HG03378 (cell line): Measurements from ENCODE around the gene SCO1.
"Not testable (repeated sequence)": the region's sequence is repeated elsewhere in the genome, so short reads cannot be mapped to it uniquely, and the experiment has no call there.

Experiments used
- ATAC-seq: cut with Tn5 transposase; IDR thresholded peaks from one replicate; pipeline ENCODE4 v1.9.1; 2021; ENCODE audit warnings: mild to moderate bottlenecking, moderate library complexity; ENCODE audit not compliant: unreplicated experiment

Gene SCO1

DNA sequence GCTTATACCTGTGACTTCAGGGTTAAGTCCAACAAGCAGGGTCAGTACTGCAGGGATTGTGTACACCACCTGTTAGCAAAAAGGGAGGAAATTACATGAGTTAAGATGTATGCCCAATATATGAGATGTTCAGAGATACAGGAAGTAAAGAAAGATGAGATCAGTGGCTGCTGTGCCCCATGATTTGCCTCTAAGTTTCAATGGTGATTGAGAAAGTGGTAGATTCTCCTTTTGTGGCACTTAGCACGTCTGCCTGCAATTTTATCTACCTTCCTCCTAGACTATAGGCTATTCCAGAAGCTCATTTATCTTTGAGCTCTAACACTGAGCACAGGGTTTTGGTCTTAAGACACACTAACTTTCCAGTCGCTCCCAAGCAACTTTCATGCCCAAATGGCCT, 28.9 kb upstream of the SCO1 start:
- ATAC-seq: no peak

DNA sequence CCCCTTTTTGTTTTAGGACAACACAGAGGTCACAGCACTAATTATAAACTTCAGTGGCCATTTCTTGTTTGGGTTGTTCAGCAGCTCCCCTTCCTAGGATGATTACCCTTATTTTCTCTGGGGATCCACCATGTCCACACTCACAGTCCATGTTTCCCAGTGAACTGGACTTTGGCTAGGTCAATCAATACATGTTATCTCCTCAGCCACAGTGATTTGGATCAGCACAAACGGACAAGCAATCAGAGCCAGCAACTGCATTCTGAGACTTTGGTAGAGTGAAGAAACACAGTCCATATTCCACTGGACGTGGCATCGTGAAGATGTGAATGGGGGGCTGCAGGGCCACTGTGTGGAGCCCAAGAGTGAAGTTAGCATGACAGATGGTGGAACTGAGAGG, 27.9 kb upstream of the SCO1 start:
- no peak for ATAC-seq

- no peak for ATAC-seq
Measured at GRCh38 chr17:10724546-10725195, 27.3 kb upstream of the SCO1 start.

DNA sequence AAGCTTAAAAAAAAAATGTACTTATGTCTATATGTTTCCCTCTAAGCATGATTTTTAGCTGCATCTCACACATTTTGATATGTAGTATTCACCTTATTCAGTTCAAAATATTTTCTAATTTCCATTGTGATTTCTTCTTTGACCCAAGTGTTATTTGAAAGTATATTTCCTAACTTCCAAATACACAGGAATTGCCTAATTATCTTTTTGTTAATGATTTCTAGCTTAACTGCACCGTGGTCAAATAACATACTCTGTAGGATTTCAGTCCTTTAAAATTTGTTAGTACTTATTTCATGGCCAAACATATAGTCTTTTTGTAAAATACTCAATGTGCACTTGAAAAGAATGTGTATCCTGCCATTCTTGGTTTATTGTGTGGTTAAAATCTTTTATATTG, 21.2 kb upstream of the SCO1 start:
- ATAC-seq: no peak

- no peak for ATAC-seq
Measured at GRCh38 chr17:10716218-10716617, 18.9 kb upstream of the SCO1 start.

- ATAC-seq: no peak
Measured at GRCh38 chr17:10713318-10713717, 16.0 kb upstream of the SCO1 start.

DNA sequence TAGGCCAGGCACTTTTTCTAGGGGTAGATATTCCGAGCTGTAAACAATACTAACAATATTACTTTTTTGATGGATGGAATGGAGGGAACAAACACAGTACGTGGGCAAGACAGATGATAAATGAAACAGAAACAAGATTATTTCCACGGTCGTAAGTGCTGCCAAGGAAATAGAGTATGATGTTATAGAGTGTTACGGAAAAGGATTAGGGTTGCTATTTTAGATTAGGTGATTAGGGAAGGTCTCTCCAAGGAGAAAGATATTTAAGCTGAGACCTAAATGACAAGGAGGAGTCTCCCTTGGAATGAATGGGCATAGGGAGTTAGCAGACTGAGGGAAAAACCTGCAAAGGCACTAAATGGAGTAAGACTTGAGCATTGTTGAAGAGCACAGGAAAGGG, 8.4 kb upstream of the SCO1 start:
- ATAC-seq: no peak

GRCh38 chr17:10702574-10702973, 5.2 kb upstream of the SCO1 start:
- ATAC-seq: no peak

DNA sequence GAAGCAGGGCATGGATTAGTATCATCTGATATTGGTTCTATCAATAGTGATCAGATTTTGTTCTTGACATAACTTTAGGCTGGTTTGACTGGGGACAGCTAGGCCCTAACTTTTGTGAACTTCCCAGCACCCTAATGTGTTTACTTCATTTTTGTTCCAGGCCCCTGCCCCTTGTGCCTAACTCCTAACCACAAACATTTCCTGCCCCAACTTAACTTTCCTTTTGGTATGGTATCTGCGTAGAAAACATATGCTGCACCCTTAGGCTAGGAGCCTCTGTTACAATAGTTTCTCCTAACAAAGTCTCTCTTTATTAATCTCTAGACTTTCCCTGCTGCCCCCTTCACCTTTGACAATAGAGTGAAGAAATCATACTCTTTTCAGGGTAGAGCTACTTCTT, 2.5 kb upstream of the SCO1 start:
- no peak for ATAC-seq

- ATAC-seq: no peak
Measured at GRCh38 chr17:10698096-10698818, 924 bp upstream of the SCO1 start.

DNA sequence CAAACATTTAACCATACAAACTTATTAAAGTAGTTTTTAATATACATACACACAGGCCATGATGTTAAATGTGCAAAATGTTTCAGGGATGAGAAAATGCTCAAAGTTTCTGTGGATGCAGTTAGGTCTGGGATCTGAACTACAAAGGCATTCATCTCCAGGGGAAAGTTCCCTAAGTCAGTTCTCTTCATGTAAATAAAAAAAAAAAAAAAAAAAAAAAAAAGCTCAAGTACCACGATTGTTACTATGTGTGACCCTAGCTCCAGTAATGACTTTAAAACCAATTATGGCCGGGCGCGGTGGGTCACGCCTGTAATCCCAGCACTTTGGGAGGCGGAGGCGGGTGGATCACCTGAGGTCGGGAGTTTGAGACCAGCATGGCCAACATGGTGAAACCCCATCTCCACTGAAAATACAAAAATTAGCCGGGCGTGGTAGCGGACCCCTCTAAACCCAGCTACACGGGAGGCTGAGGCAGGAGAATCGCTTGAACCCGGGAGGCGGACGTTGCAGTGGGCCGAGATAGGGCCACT, 1.4 kb downstream of the SCO1 start:
- ATAC-seq: not testable (repeated sequence)

GRCh38 chr17:10687499-10687898, 9.8 kb downstream of the SCO1 start:
- ATAC-seq: no peak

- ATAC-seq: no peak
Measured at GRCh38 chr17:10683853-10684252, 13.5 kb downstream of the SCO1 start.

- ATAC-seq: no peak
Measured at GRCh38 chr17:10681866-10682446, 15.4 kb downstream of the SCO1 start.

DNA sequence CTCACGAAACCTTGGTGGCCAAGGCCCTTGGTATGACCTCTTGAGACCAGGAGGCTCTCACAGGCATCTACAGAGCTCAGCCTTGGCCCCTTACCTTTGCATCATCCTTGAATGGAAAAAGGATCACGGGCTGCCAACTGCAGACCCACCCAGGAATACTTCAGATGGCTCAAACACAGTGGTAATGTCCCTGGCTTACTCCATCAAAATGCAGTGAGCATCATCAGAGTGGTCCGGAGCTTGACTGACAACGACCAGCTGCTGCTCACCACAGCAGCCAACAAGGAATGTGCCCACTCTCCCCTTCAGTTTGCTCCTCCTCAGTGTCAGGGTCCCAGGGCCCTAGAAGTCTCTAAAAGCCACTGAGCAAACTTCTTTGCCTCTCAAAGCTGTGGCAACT, 22.6 kb downstream of the SCO1 start:
- ATAC-seq: no peak

GRCh38 chr17:10673312-10673711, 24.0 kb downstream of the SCO1 start:
- ATAC-seq: no peak

GRCh38 chr17:10668775-10669174, 28.6 kb downstream of the SCO1 start:
- no peak for ATAC-seq

GRCh38 chr17:10666906-10667305, 30.4 kb downstream of the SCO1 start:
- ATAC-seq: no peak

DNA sequence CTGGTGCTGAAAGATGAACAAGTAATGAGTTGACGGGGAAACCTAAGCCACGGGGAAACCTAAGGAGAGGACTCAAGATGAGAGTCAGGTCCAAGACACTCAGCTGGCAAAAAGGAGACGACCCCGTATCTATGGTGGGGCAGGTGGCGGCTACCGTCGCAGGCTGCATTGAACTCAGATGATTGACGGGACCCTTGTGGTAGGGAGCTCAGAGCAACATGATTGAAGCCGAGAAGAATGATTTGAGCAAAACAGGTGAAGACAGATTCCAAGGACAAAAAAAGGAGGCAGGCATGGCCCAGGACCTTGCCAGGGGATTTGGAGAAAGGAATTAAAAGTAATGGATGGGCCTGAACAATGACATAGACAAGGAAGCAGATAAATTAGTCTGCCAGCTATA, 32.8 kb downstream of the SCO1 start:
- ATAC-seq: no peak

GRCh38 chr17:10663231-10663630, 34.1 kb downstream of the SCO1 start:
- no peak for ATAC-seq

DNA sequence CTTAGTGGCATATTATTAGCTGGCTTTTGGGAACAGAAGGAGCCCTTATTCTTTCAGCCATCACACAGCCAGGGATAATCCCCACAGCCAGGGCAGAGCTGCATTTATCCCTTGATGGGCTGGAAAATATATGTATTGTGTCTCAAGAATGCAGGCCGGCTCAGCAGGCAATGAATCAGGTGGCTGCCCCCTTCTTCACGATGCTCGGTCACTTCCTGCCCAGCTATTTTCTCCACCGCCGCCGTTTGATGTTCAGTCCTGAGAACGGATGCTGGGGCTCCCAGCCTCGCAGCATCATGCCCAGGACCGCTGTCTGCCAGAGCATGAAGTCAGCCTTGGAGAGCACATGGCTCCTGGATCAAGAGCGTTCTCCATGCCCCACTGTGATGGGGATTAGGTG, 35.9 kb downstream of the SCO1 start:
- ATAC-seq: no peak

DNA sequence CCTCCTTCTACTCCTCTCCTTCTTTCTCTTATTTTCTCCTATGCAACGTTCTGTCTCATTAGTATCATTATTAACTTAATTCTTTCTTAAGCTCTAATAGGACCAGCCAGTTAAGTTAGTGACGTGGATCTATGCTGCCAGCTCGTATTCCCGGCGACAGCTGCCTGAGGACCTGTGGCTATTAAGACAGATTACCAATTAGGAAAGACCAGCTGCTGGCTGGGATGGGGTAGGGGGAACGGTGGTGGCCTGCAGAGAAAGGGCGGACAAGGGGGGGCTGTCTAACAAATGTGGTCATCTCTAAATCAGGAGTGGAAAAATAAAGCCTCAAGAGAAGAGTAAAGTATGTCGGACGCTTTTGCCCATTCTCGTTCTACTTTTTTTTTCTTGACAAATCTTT, 39.5 kb downstream of the SCO1 start:
- no peak for ATAC-seq
